Smooth muscle cell (in vitro differentiated cells): ENCODE data around the gene TDRD12. TPM values are rescaled to one million over a fixed set of nuclear protein-coding genes. Genes with fewer than 3 reads are reported as not detected.

Experiments
- DNase-seq: peaks from one replicate; lab custom pipeline; 2025; ENCODE audit not compliant: unreplicated experiment; lab: John Stamatoyannopoulos, UW
- H2AFZ ChIP-seq: fragments of 200-600 bp; sonication (generic); 2 replicates; pipeline ENCODE4 v1.6.0; 2016; ENCODE audit warnings: antibody characterized with exemption, low read depth, mild to moderate bottlenecking
- H3F3A ChIP-seq: fragments of 200-600 bp; sonication (generic); 2 replicates; pipeline ENCODE4 v1.6.0; 2017; ENCODE audit warnings: antibody characterized with exemption, low read depth
- H3K27ac ChIP-seq: fragments of 200-600 bp; sonication (generic); 2 replicates; pipeline ENCODE4 v1.5.1; 2016; ENCODE audit warnings: low read depth, mild to moderate bottlenecking
- H3K27me3 ChIP-seq: fragments of 200-600 bp; sonication (generic); 2 replicates; pipeline ENCODE4 v1.6.1; 2016; ENCODE audit warnings: low read depth, mild to moderate bottlenecking
- H3K36me3 ChIP-seq: fragments of 200-600 bp; sonication (generic); 2 replicates; pipeline ENCODE4 v1.5.1; 2016; ENCODE audit warnings: low read depth
- H3K4me1 ChIP-seq: fragments of 200-600 bp; sonication (generic); 2 replicates; pipeline ENCODE4 v1.5.1; 2016; ENCODE audit warnings: low read depth
- H3K4me2 ChIP-seq: fragments of 200-600 bp; sonication (generic); 2 replicates; pipeline ENCODE4 v1.6.0; 2016; ENCODE audit warnings: mild to moderate bottlenecking
- H3K4me3 ChIP-seq: fragments of 200-600 bp; sonication (generic); 2 replicates; pipeline ENCODE4 v1.5.1; 2016; ENCODE audit warnings: mild to moderate bottlenecking
- H3K79me2 ChIP-seq: fragments of 200-600 bp; sonication (generic); 2 replicates; pipeline ENCODE4 v1.6.0; 2016; ENCODE audit warnings: low read depth, mild to moderate bottlenecking
- H3K9ac ChIP-seq: fragments of 200-600 bp; sonication (generic); 2 replicates; pipeline ENCODE4 v1.6.0; 2016; ENCODE audit warnings: low read depth
- H3K9me3 ChIP-seq: fragments of 200-600 bp; sonication (generic); replicated peaks from 2 replicates; pipeline ENCODE4 v1.5.1; 2016; ENCODE audit warnings: low read depth
- H4K20me1 ChIP-seq: fragments of 200-600 bp; sonication (generic); 2 replicates; pipeline ENCODE4 v1.6.0; 2016; ENCODE audit warnings: low read depth
- WGBS: methylation state at CpG from one replicate; pipeline ENCODE4 v1.1.7; 2016; ENCODE audit warnings: low lambda C conversion rate; 5-methylcytosine and 5-hydroxymethylcytosine counted together
- polyA plus RNA-seq: library from polyadenylated mRNA; unstranded; fragments of >200 nt; fragmentation: Nextera tagmentation; extraction: Ambion mirVana; gene quantifications from 2 replicates; pipeline ENCODE4 v1.2.1, GENCODE V29; 2016
- total RNA-seq: library from RNA; depleted of rRNA; stranded (reverse); fragments of >200 nt; gene quantifications from 2 replicates; pipeline ENCODE4 v1.2.3, GENCODE V29; 2014
- TF ChIP-seq, protein P1 (sequence below): fragments of 200-600 bp; sonication (generic); IDR thresholded peaks from 2 replicates; pipeline ENCODE4 v1.5.1; 2017; ENCODE audit warnings: borderline replicate concordance, mild to moderate bottlenecking, antibody characterized with exemption; ENCODE audit not compliant: insufficient read depth, poor library complexity, severe bottlenecking

The TDRD12 gene
- total and polyA plus RNA-seq, 2 experiments from 2014 or later: 0.05 to 1.1 TPM

GRCh38 chr19:32868206-32868950 lies 148.8 kb downstream of the TDRD12 start:
- Histone ChIP-seq H3K36me3 (no peaks in the 10 kb centered on the region), H3K9me3 (no peaks in the 10 kb centered on the region), H4K20me1 (no peaks in the 10 kb centered on the region), H3K4me3 (no peak overlapping the region), H3K27me3 (no peaks in the 10 kb centered on the region), H3K27ac (no peak overlapping the region), H3K4me1 (no peaks in the 10 kb centered on the region), H3K9ac (no peak overlapping the region), H2AFZ (no peak overlapping the region), H3F3A (no peaks in the 10 kb centered on the region), H3K4me2 (no peak overlapping the region), H3K79me2 (no peaks in the 10 kb centered on the region)
- 94% methylated on average over 19 of the region's 19 CpGs for WGBS
- TF ChIP-seq, protein P1, sequence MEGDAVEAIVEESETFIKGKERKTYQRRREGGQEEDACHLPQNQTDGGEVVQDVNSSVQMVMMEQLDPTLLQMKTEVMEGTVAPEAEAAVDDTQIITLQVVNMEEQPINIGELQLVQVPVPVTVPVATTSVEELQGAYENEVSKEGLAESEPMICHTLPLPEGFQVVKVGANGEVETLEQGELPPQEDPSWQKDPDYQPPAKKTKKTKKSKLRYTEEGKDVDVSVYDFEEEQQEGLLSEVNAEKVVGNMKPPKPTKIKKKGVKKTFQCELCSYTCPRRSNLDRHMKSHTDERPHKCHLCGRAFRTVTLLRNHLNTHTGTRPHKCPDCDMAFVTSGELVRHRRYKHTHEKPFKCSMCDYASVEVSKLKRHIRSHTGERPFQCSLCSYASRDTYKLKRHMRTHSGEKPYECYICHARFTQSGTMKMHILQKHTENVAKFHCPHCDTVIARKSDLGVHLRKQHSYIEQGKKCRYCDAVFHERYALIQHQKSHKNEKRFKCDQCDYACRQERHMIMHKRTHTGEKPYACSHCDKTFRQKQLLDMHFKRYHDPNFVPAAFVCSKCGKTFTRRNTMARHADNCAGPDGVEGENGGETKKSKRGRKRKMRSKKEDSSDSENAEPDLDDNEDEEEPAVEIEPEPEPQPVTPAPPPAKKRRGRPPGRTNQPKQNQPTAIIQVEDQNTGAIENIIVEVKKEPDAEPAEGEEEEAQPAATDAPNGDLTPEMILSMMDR: no peak
- DNase-seq: no peak

DNA sequence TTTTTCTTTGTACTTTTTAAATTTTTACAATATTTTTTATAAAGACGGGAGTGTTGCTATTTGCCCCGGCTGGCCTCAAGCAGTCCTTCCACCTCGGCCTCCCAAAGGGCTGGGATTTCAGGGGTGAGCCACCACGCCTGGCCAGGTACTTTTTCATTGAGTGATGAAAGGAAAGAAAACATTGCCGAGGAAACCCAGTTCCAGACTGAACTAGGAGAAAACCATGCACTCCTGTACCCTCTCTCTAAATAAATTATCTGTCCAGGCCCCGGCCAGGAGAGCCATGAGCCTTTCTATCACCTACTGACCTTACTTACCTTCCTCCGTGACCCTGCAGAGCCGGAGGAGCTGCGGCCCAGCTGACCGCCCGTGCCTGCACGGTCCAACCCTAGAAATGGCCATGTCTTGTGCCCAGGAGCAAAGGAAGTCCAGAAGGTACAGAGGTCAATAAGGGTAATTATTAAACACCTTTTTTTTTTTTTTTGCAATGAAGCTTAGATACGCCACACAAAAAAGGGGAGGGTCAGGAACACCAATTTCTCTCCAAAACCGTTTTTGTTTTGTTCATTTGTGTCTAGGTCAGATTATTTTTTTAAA lies 149.9 kb downstream of the TDRD12 start, which contains the start of gene SLC7A9:
TSS of gene SLC7A9 (minus strand) at position 399 of the 597 bp plus-strand sequence. CDS start 1,233 bp downstream, outside the sequence.
- WGBS: 90% methylated on average over 14 of the region's 14 CpGs
- H4K20me1 ChIP-seq: no peaks in the 10 kb centered on the region
- no peak within 1 kb of the TSS for H3K4me3 ChIP-seq
- no peak within 1 kb of the TSS for H3K27ac ChIP-seq
- H3K4me2 ChIP-seq: no peak within 1 kb of the TSS
- no peaks in the 10 kb centered on the region for H3K27me3 ChIP-seq
- H3F3A ChIP-seq: no peaks in the 10 kb centered on the region
- DNase-seq: no peak
- H3K79me2 ChIP-seq: no peaks in the 10 kb centered on the region
- H3K36me3 ChIP-seq: no peaks in the 10 kb centered on the region
- H3K4me1 ChIP-seq: no peaks in the 10 kb centered on the region
- no peaks in the 10 kb centered on the region for H3K9me3 ChIP-seq
- H2AFZ ChIP-seq: no peak within 1 kb of the TSS
- no peak within 1 kb of the TSS for H3K9ac ChIP-seq
- TF ChIP-seq, protein P1: no peak

GRCh38 chr19:32869966-32870573 lies 150.5 kb downstream of the TDRD12 start:
- Histone ChIP-seq H4K20me1 (no peaks in the 10 kb centered on the region), H3K27me3 (no peaks in the 10 kb centered on the region), H3K9me3 (no peaks in the 10 kb centered on the region), H3F3A (no peaks in the 10 kb centered on the region), H3K9ac (no peak overlapping the region), H3K79me2 (no peaks in the 10 kb centered on the region), H2AFZ (no peak overlapping the region), H3K27ac (no peak overlapping the region), H3K36me3 (no peaks in the 10 kb centered on the region), H3K4me3 (no peak overlapping the region), H3K4me2 (no peak overlapping the region), H3K4me1 (no peaks in the 10 kb centered on the region)
- TF ChIP-seq, protein P1: no peak
- 69% methylated on average over 18 of the region's 18 CpGs for WGBS
- no peak for DNase-seq
